GM12878 (cell line): ENCODE data around the gene MYLIP.

Source experiments
- DPF2 ChIP-seq: fragments of 450-650 bp; IDR thresholded peaks from 2 replicates; pipeline ENCODE4 v1.6.1; 2017; ENCODE audit warnings: mild to moderate bottlenecking
- EZH2 ChIP-seq: IDR thresholded peaks from 2 replicates; pipeline ENCODE4 v1.6.1; 2012; ENCODE audit warnings: low read depth, mild to moderate bottlenecking, control low read depth, inconsistent platforms, low read length, borderline replicate concordance; ENCODE audit not compliant: control insufficient read depth
- POLR2A ChIP-seq: IDR thresholded peaks from 2 replicates; pipeline ENCODE4 v1.6.1; 2011; ENCODE audit warnings: low read depth, mild to moderate bottlenecking, low read length
- POLR2AphosphoS2 ChIP-seq: IDR thresholded peaks from 2 replicates; pipeline ENCODE4 v1.6.1; 2011; ENCODE audit warnings: low read depth, mild to moderate bottlenecking, low read length, improper control_type of control experiment, moderate library complexity
- POLR2AphosphoS5 ChIP-seq: IDR thresholded peaks from 2 replicates; pipeline ENCODE4 v1.6.1; 2011; ENCODE audit warnings: mild to moderate bottlenecking, low read length, inconsistent platforms
- RAD21 ChIP-seq: IDR thresholded peaks from 2 replicates; pipeline ENCODE4 v1.6.1; 2011; ENCODE audit warnings: mild to moderate bottlenecking, low read depth, low read length, moderate library complexity; ENCODE audit not compliant: insufficient read depth
- SIN3A ChIP-seq: IDR thresholded peaks from 2 replicates; pipeline ENCODE4 v1.6.1; 2012; ENCODE audit warnings: low read depth, low read length, improper control_type of control experiment
- SMARCA5 ChIP-seq: fragments of 450-650 bp; IDR thresholded peaks from 2 replicates; pipeline ENCODE4 v1.6.1; 2017; ENCODE audit warnings: mild to moderate bottlenecking
- TAF1 ChIP-seq: IDR thresholded peaks from 2 replicates; pipeline ENCODE4 v1.6.1; 2011; ENCODE audit warnings: mild to moderate bottlenecking, low read depth, low read length, borderline replicate concordance
- ZNF274 ChIP-seq: IDR thresholded peaks from one replicate; pipeline ENCODE4 v1.8.0; 2011; ENCODE audit not compliant: insufficient read length, insufficient read depth
- ZZZ3 ChIP-seq: IDR thresholded peaks from 2 replicates; pipeline ENCODE4 v1.6.1; 2011; ENCODE audit warnings: low read depth; ENCODE audit not compliant: control insufficient read depth, insufficient read length
- TF ChIP-seq, protein P1 (sequence below), 3 experiments: IDR thresholded peaks in 2 of 3; conservative IDR thresholded peaks in 1 of 3; 2 replicates each; pipeline ENCODE4 v1.5.1; 2011; ENCODE audit warnings: low read depth in 3 of 3, low read length in 3 of 3, mild to moderate bottlenecking in 3 of 3, control low read depth in 2 of 3, moderate library complexity in 2 of 3, inconsistent platforms in 1 of 3, mixed read lengths in 1 of 3; ENCODE audit not compliant: control insufficient read depth in 2 of 3, insufficient read depth in 1 of 3; ENCODE audit errors: extremely low read depth in 1 of 3
- TF ChIP-seq, protein P2 (sequence below): fragments of 150-350 bp; IDR thresholded peaks from 2 replicates; pipeline ENCODE4 v1.6.1; 2016; ENCODE audit warnings: low read depth, low read length
- TF ChIP-seq, protein P3 (sequence below): IDR thresholded peaks from 2 replicates; pipeline ENCODE4 v1.6.1; 2012; ENCODE audit warnings: low read depth, low read length, improper control_type of control experiment

DNA sequence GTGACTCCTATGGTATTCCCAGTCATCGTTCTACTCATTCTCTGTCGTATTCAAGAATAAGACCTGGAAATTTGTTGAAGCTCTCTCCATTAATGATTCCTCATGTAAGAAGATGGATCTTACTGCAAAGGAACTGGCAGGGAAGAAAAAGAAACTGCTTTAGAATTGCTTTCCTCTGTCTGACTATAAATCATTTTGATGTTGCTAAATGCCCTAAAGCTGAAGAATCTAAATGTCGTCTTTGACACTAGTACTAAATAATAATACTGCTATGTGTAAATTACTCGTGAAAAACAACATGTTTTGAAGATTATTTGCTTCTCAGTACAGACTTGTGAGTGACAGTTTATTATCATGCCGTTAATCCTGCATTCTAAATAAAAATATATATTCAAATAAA, 20.5 kb upstream of the MYLIP start:
- TF ChIP-seq, protein P1, sequence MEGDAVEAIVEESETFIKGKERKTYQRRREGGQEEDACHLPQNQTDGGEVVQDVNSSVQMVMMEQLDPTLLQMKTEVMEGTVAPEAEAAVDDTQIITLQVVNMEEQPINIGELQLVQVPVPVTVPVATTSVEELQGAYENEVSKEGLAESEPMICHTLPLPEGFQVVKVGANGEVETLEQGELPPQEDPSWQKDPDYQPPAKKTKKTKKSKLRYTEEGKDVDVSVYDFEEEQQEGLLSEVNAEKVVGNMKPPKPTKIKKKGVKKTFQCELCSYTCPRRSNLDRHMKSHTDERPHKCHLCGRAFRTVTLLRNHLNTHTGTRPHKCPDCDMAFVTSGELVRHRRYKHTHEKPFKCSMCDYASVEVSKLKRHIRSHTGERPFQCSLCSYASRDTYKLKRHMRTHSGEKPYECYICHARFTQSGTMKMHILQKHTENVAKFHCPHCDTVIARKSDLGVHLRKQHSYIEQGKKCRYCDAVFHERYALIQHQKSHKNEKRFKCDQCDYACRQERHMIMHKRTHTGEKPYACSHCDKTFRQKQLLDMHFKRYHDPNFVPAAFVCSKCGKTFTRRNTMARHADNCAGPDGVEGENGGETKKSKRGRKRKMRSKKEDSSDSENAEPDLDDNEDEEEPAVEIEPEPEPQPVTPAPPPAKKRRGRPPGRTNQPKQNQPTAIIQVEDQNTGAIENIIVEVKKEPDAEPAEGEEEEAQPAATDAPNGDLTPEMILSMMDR (IDR thresholded peaks at IDR 0.05 in 2 of 3, conservative IDR thresholded peaks at IDR 0.05 in 1 of 3; ENCODE audit: control insufficient read depth in 2 of 3, extremely low read depth in 1 of 3, insufficient read depth in 1 of 3, low read depth in 3 of 3, low read length in 3 of 3) = no peak
- TF ChIP-seq POLR2A = no peak
- no peak for TF ChIP-seq RAD21
- TF ChIP-seq EZH2 = no peak
- TF ChIP-seq ZNF274 = no peak
- no peak for TF ChIP-seq TAF1
- no peak for TF ChIP-seq POLR2AphosphoS5
- no peak for TF ChIP-seq DPF2
- no peak for TF ChIP-seq SMARCA5
- TF ChIP-seq, protein P2, sequence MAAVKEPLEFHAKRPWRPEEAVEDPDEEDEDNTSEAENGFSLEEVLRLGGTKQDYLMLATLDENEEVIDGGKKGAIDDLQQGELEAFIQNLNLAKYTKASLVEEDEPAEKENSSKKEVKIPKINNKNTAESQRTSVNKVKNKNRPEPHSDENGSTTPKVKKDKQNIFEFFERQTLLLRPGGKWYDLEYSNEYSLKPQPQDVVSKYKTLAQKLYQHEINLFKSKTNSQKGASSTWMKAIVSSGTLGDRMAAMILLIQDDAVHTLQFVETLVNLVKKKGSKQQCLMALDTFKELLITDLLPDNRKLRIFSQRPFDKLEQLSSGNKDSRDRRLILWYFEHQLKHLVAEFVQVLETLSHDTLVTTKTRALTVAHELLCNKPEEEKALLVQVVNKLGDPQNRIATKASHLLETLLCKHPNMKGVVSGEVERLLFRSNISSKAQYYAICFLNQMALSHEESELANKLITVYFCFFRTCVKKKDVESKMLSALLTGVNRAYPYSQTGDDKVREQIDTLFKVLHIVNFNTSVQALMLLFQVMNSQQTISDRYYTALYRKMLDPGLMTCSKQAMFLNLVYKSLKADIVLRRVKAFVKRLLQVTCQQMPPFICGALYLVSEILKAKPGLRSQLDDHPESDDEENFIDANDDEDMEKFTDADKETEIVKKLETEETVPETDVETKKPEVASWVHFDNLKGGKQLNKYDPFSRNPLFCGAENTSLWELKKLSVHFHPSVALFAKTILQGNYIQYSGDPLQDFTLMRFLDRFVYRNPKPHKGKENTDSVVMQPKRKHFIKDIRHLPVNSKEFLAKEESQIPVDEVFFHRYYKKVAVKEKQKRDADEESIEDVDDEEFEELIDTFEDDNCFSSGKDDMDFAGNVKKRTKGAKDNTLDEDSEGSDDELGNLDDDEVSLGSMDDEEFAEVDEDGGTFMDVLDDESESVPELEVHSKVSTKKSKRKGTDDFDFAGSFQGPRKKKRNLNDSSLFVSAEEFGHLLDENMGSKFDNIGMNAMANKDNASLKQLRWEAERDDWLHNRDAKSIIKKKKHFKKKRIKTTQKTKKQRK = no peak
- no peak for TF ChIP-seq POLR2AphosphoS2
- TF ChIP-seq, protein P3, sequence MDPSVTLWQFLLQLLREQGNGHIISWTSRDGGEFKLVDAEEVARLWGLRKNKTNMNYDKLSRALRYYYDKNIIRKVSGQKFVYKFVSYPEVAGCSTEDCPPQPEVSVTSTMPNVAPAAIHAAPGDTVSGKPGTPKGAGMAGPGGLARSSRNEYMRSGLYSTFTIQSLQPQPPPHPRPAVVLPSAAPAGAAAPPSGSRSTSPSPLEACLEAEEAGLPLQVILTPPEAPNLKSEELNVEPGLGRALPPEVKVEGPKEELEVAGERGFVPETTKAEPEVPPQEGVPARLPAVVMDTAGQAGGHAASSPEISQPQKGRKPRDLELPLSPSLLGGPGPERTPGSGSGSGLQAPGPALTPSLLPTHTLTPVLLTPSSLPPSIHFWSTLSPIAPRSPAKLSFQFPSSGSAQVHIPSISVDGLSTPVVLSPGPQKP = no peak
- no peak for TF ChIP-seq ZZZ3
- TF ChIP-seq SIN3A = no peak
